ENCODE measurements around the gene TRIO.

DNA sequence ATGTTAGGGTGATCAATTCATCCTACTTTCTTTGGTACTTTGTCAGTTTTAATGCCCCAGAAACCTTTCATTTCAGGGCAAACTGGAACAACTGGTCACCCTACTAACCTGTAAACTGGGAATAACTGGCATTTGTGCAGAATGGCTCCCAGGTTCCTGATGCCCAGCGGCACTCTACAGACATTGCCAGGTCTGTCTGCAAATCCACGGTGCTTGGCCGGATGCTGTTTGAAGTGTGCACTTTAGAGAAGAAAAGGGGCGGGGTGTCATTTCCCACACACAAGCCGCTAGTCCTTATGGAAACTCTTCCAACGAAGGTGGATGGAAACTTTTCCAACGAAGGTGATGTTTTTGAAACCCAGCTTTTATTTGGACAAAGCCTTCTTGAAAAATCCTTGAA, 388.5 kb downstream of the TRIO start:
- TF ChIP-seq, protein P1, sequence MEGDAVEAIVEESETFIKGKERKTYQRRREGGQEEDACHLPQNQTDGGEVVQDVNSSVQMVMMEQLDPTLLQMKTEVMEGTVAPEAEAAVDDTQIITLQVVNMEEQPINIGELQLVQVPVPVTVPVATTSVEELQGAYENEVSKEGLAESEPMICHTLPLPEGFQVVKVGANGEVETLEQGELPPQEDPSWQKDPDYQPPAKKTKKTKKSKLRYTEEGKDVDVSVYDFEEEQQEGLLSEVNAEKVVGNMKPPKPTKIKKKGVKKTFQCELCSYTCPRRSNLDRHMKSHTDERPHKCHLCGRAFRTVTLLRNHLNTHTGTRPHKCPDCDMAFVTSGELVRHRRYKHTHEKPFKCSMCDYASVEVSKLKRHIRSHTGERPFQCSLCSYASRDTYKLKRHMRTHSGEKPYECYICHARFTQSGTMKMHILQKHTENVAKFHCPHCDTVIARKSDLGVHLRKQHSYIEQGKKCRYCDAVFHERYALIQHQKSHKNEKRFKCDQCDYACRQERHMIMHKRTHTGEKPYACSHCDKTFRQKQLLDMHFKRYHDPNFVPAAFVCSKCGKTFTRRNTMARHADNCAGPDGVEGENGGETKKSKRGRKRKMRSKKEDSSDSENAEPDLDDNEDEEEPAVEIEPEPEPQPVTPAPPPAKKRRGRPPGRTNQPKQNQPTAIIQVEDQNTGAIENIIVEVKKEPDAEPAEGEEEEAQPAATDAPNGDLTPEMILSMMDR (IDR thresholded peaks at IDR 0.05) = no peak
- TF ChIP-seq POLR2A (IDR thresholded peaks at IDR 0.05; ENCODE audit: low read depth) = no peak
